Measurements from ENCODE around the gene C12orf60. TPM values are rescaled to one million over a fixed set of nuclear protein-coding genes. Genes with fewer than 3 reads are reported as not detected.
A peak's percentile ranks its signal among the peaks of the same experiment; 100 is the strongest.

C12orf60 gene
- polyA plus RNA-seq, 6 donors from 2014 or later, result 1.1 to 1.9 (median 1.6) TPM; not detected in 1

DNA sequence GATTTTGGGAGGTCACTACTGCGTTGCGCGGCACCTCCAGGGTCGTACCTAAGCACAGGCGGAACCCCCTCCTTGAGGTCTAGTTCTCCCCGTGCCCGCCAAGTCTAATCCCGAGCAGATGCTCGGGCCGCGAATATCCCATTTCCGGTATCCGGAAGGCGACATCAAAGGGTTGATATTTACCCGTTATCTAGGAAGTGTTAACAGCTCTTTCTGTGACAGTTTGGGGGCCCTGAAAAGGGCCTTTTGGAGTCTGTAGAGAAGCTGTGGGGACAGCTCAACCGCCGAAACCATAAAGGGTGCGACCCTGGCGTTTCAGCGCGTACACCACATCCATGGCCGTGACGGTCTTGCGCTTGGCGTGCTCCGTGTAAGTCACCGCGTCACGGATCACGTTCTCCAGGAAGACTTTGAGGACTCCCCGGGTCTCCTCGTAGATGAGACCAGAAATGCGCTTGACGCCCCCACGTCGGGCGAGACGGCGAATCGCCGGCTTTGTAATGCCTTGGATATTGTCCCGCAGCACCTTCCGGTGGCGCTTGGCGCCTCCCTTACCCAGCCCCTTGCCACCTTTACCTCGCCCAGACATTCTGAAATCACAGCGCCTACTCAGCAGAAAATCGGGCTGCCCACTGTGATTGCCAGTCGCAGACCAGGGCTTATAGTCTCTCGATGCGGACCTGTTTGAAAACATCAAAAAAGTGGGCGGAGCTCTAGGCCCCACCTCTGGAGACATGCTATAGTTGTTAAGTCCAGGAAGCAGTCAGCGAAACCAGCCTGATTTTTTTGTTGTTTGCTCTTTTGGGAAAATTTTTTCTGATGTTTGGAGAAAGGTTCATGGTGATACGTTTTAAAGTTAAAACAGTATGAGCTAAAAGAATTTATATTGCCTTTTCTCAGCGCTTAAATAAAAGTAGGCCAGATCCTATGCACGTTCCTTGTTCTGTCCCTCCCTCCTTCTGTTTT lies 32.7 kb upstream of the C12orf60 start:
- ATAC-seq (ENCODE audit: low read depth in 2 of 2) (peak; percentile 14 to 20), DNase-seq (peak; percentile 91)
- Mint-ChIP-seq H3K4me1 (peaks cover 47 to 75% (median 68%) of the 10 kb centered on the region in 3 donors), H3K27me3 (no peaks in the 10 kb centered on the region), H3K9me3 (peaks cover 4 to 17% (median 10%) of the 10 kb centered on the region in 7 donors), H3K27ac (peak overlapping the region; percentile 98 to 100 (median 100)), H3K4me3 (peak overlapping the region; percentile 93 to 100 (median 97)), H3K36me3 (peaks cover 20 to 21% of the 10 kb centered on the region in 2 donors)

DNA sequence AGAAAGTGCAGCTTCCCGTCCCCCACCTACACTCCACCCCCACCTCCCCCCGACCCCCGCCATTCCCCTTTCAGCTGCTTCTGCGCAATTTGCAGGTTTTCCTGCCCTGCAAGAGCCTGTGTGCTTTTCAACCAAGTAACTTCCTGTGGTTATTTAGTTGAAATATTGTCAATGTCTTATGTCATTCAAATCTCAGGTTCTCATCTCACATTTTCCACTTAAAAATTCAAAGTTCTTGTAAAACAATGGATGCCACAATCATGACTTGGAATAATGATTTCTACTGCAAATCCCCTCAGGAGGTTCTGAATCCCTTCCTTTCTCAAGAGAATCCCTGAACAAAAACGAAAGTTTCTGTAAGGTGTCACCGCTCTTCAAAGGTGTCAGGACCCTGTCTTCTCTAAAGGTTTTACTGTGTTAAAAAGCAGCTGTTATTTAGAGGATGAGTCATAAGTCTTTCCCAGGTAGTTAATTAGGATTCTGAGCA lies 31.8 kb upstream of the C12orf60 start:
- H3K27me3 Mint-ChIP-seq, result no peaks in the 10 kb centered on the region
- ATAC-seq (ENCODE audit: low read depth in 2 of 2) (no peak), DNase-seq (no peak)
- peaks cover 0 to 10% (median 4%) of the 10 kb centered on the region in 7 donors for H3K9me3 Mint-ChIP-seq
- H3K4me1 Mint-ChIP-seq, result peaks cover 47 to 73% (median 68%) of the 10 kb centered on the region in 3 donors
- peak overlapping the region in 4 of 6 donors; percentile 30 to 98 (median 72) for H3K27ac Mint-ChIP-seq
- peaks cover 12 to 13% of the 10 kb centered on the region in 2 donors for H3K36me3 Mint-ChIP-seq
- peak overlapping the region; percentile 80 to 100 (median 97) for H3K4me3 Mint-ChIP-seq

GRCh38 chr12:14772946-14773345 lies 30.5 kb upstream of the C12orf60 start:
- H3K9me3 Mint-ChIP-seq, result peaks cover 0 to 3% (median 0%) of the 10 kb centered on the region in 7 donors
- ATAC-seq (ENCODE audit: low read depth in 2 of 2), result no peak
- H3K27ac Mint-ChIP-seq, result peak overlapping the region in 2 of 6 donors; percentile 12 to 20
- H3K4me3 Mint-ChIP-seq, result peak overlapping the region in 7 of 8 donors; percentile 22 to 100 (median 94)
- H3K4me1 Mint-ChIP-seq, result peaks cover 40 to 63% (median 58%) of the 10 kb centered on the region in 3 donors
- H3K36me3 Mint-ChIP-seq, result peaks cover under 1% of the 10 kb centered on the region in 2 donors
- no peak for DNase-seq
- H3K27me3 Mint-ChIP-seq, result no peaks in the 10 kb centered on the region

- H3K9me3 Mint-ChIP-seq, result peaks cover 0 to 3% (median 0%) of the 10 kb centered on the region in 7 donors
- peak overlapping the region; percentile 90 to 98 (median 96) for H3K27ac Mint-ChIP-seq
- no peak for DNase-seq
- H3K36me3 Mint-ChIP-seq, result no peaks in the 10 kb centered on the region
- H3K4me1 Mint-ChIP-seq, result peaks cover 39 to 56% (median 55%) of the 10 kb centered on the region in 3 donors
- H3K4me3 Mint-ChIP-seq, result peak overlapping the region; percentile 94 to 100 (median 99)
- no peaks in the 10 kb centered on the region for H3K27me3 Mint-ChIP-seq
- ATAC-seq (ENCODE audit: low read depth in 2 of 2), result peak; percentile 1 to 2
These were observed 29.8 kb upstream of the C12orf60 start for GRCh38 chr12:14773685-14774073.

GRCh38 chr12:14774074-14774905 lies 29.2 kb upstream of the C12orf60 start:
- Mint-ChIP-seq H3K27me3 (no peaks in the 10 kb centered on the region), H3K4me3 (peak overlapping the region; percentile 94 to 100 (median 99)), H3K27ac (peak overlapping the region; percentile 90 to 98 (median 96)), H3K36me3 (no peaks in the 10 kb centered on the region), H3K9me3 (peaks cover 0 to 3% (median 0%) of the 10 kb centered on the region in 7 donors), H3K4me1 (peaks cover 33 to 50% (median 49%) of the 10 kb centered on the region in 3 donors)
- peak; percentile 48 to 49 for ATAC-seq (ENCODE audit: low read depth in 2 of 2)
- DNase-seq, result peak; percentile 88

DNA sequence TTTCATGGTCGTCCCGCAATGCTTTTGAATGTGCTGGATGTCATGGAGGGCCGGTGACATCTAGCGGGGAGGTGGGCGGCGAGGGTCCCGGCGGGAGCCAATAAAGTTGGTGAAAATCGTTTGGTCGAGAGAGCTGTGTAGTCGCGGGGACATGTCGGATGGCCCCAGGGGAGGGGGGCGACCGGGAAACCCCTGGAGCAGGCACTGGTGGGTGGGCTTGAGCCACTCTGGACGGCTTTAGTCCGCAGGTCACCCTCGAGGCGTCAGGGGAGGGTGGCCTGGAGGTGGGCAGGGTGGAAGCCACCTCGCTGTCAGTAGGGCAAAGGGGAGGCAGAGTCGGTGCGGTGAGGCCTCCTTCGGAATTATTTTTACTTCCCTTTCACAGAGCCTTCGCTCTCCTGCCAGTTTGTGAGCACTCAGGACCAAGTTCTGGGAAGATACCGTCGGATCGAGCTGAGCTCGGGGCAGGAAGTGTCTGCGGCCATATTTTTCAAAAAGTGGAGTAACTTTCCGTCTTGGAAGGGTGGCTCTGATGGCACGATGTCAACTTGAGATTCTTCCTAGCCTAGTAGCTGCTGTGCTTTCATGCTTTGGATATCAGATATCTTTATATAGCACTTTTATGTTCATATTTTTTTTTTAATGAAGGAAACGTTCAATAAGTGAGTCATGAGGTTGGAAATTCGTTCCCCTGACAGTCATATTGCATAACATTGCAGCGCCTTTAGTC lies 28.4 kb upstream of the C12orf60 start:
- DNase-seq, result peak; percentile 25
- H3K27ac Mint-ChIP-seq, result peak overlapping the region; percentile 89 to 97 (median 96)
- peaks cover 0 to 3% (median 0%) of the 10 kb centered on the region in 7 donors for H3K9me3 Mint-ChIP-seq
- no peak for ATAC-seq (ENCODE audit: low read depth in 2 of 2)
- peaks cover 33 to 44% (median 42%) of the 10 kb centered on the region in 3 donors for H3K4me1 Mint-ChIP-seq
- no peaks in the 10 kb centered on the region for H3K27me3 Mint-ChIP-seq
- peak overlapping the region; percentile 94 to 100 (median 99) for H3K4me3 Mint-ChIP-seq
- no peaks in the 10 kb centered on the region for H3K36me3 Mint-ChIP-seq

DNA sequence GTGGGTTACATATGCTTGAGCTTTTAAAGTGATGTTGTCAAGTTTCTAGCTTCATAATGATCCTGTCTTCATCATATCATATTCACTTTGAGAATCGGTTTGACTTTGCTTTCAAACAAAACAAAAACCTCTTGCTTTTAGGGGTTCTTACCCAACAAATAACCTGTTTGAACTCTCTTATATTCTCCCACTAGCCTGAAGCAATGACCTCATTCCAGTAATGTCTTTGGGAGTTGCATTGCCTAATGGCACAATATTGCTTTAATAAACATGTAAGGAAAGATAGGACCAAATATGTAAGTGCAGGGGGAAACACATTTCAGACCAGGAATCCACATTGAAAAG lies 27.9 kb upstream of the C12orf60 start:
- H3K36me3 Mint-ChIP-seq, result no peaks in the 10 kb centered on the region
- H3K4me1 Mint-ChIP-seq, result peaks cover 32 to 44% (median 37%) of the 10 kb centered on the region in 3 donors
- peaks cover 0 to 3% (median 0%) of the 10 kb centered on the region in 7 donors for H3K9me3 Mint-ChIP-seq
- ATAC-seq (ENCODE audit: low read depth in 2 of 2), result no peak
- H3K27me3 Mint-ChIP-seq, result no peaks in the 10 kb centered on the region
- peak overlapping the region; percentile 15 to 97 (median 75) for H3K27ac Mint-ChIP-seq
- DNase-seq, result no peak
- H3K4me3 Mint-ChIP-seq, result peak overlapping the region in 7 of 8 donors; percentile 94 to 100 (median 99)

DNA sequence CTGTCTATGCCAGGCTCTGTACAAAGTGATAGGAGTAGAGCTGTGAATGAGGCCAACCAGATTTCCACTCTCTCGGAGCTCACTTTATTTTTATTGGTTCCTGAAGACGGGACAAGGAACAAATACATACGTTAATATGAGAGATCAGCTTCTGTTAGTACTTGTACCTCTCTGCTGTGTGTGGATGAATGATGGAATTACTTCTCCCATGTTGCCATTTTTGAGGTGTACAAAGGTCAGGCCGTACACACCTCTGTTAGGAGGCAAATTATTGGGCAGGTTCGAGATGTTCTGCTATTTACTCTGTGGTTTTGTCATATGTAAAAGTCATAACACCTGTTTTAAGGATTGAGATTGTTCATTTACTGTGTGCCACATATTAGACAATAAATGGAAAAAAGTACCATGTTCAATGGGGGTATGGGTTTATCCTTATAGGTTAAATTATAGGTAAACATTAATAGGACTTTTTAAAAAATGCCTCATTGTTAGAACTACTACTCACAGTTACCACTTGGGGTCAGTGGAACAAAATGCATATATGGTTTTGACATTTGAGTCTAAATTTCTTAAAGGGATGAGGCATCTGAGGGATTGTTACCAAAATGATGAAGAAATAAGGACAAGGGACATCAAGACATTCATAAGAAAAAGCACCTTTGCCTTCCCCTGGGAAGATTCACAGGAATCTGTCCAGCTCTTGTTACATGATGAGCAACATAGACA lies 27.1 kb upstream of the C12orf60 start:
- DNase-seq, result no peak
- Mint-ChIP-seq H3K27me3 (no peaks in the 10 kb centered on the region), H3K4me3 (peak overlapping the region in 2 of 8 donors; percentile 48 to 94), H3K9me3 (no peaks in the 10 kb centered on the region), H3K36me3 (no peaks in the 10 kb centered on the region), H3K27ac (peak overlapping the region in 2 of 6 donors; percentile 60 to 65), H3K4me1 (peaks cover 26 to 40% (median 29%) of the 10 kb centered on the region in 3 donors)
- ATAC-seq (ENCODE audit: low read depth in 2 of 2), result no peak

- ATAC-seq (ENCODE audit: low read depth in 2 of 2) (no peak), DNase-seq (no peak)
- Mint-ChIP-seq H3K27me3 (no peaks in the 10 kb centered on the region), H3K36me3 (no peaks in the 10 kb centered on the region), H3K4me3 (peak overlapping the region in 2 of 8 donors; percentile 21 to 94), H3K27ac (peak overlapping the region in 1 of 6 donors; percentile 60), H3K9me3 (no peaks in the 10 kb centered on the region), H3K4me1 (peaks cover 17 to 32% (median 23%) of the 10 kb centered on the region in 3 donors)
These were observed 26.2 kb upstream of the C12orf60 start for GRCh38 chr12:14777271-14777670.

DNA sequence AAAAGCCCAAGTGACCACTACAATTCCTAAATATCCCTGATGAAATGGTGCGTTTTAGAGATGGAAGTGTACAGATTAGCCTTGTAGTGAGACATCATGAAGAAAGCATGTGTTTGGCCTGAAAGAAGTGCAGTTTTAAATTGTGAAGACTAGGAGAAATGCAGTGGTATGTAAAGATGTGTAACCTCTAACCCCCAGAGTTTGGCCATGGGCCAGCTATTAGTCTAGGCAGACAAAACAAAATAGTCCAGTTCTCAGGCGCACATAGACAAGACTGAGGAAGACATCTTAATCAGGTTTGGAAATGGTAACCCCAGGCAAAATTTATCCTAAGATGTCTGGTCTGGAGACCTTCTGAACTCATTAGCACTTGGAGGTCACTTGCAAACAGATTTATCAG lies 23.6 kb upstream of the C12orf60 start:
- Mint-ChIP-seq H3K36me3 (no peaks in the 10 kb centered on the region), H3K4me3 (no peak overlapping the region), H3K27me3 (no peaks in the 10 kb centered on the region), H3K9me3 (no peaks in the 10 kb centered on the region), H3K27ac (no peak overlapping the region), H3K4me1 (peaks cover 7 to 16% (median 9%) of the 10 kb centered on the region in 3 donors)
- no peak for ATAC-seq (ENCODE audit: low read depth in 2 of 2)
- DNase-seq, result no peak

DNA sequence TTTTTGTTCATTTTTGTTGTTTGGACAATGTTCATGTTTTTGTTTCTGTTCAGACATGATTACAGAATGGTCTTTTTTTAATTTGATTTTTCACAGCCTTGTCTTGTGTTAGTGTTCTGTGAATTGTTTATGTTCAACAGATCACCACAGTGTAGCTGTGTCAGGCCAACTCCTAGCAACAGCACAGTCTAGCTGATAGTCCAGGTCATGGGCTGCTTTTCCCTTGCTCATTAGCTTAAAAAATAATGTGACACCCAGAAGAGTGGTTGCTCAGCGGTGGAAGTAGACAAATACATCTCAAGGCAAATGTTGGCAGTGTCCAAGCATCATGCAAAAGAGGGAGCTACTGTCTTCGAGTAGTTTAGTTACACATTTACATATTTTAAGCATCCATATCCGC lies 22.6 kb upstream of the C12orf60 start:
- Mint-ChIP-seq H3K27ac (no peak overlapping the region), H3K36me3 (no peaks in the 10 kb centered on the region), H3K27me3 (no peaks in the 10 kb centered on the region), H3K9me3 (no peaks in the 10 kb centered on the region), H3K4me1 (peaks cover 0 to 6% (median 0%) of the 10 kb centered on the region in 3 donors), H3K4me3 (no peak overlapping the region)
- ATAC-seq (ENCODE audit: low read depth in 2 of 2), result no peak
- DNase-seq, result no peak

- H3K27ac Mint-ChIP-seq, result peak overlapping the region in 1 of 6 donors; percentile 12
- H3K4me1 Mint-ChIP-seq, result peaks cover 0 to 6% (median 0%) of the 10 kb centered on the region in 3 donors
- DNase-seq (no peak), ATAC-seq (ENCODE audit: low read depth in 2 of 2) (no peak)
- no peaks in the 10 kb centered on the region for H3K27me3 Mint-ChIP-seq
- no peaks in the 10 kb centered on the region for H3K9me3 Mint-ChIP-seq
- H3K36me3 Mint-ChIP-seq, result peaks cover 0 to 2% of the 10 kb centered on the region in 2 donors
- H3K4me3 Mint-ChIP-seq, result no peak overlapping the region
These were observed 21.9 kb upstream of the C12orf60 start for GRCh38 chr12:14781563-14781962.
